ENCODE measurements around the gene AHDC1. TPM values are rescaled to one million over a fixed set of nuclear protein-coding genes. Genes with fewer than 3 reads are reported as not detected.
A peak's percentile ranks its signal among the peaks of the same experiment; 100 is the strongest.

The AHDC1 gene
- total and polyA plus RNA-seq, 2 of the 13 experiments (the other 11 are each of a cell fraction or from before 2014, with no cell fraction given), result 1.0 to 2.7 TPM

DNA sequence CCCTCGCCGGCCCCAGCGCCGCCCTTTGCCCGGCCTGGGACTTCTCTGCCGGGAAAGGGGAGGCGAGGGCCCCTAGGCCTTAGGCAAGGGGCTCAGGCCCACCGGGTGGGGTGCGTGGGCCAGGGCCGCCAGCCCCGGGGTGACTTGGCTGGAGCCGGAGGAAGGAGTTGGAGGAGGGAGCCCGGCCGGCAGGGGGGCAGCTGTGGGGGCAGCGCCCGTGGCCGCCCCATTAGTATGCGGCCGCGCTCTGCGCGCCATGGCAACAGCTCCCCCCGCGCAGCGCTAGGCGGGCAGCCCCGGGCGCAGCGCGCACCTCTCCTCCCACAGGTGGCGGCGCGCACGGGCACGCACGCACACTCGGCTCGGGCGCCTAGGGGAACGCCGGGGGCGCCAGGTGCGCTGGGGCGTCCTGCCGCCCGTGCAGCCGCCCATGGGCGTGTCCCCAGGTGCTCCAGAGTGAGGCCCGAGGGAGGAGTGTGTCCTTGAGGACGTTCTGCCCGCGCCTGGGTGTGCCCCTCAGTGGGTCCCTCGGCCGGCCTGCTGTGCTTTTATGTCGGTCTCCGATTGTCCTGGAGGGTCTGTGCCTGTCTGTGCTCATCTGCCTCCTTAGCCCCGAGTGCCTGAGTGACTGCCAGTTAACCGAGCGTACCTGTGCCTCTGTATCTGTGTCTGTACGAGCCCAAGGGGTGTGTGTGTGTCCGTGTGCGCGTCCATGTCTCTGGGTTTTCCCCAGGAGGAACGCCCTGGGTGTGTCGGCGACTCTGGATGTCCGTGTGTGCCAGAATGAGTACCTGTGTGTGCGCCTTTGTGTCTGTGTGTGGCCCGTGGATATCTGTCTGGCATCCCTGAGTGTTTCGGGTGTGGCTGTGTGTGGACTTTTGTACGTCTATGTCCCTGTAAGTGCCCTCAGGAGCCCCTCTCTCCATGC, 75.8 kb downstream of the AHDC1 start (continued):
- TF ChIP-seq, protein P1, sequence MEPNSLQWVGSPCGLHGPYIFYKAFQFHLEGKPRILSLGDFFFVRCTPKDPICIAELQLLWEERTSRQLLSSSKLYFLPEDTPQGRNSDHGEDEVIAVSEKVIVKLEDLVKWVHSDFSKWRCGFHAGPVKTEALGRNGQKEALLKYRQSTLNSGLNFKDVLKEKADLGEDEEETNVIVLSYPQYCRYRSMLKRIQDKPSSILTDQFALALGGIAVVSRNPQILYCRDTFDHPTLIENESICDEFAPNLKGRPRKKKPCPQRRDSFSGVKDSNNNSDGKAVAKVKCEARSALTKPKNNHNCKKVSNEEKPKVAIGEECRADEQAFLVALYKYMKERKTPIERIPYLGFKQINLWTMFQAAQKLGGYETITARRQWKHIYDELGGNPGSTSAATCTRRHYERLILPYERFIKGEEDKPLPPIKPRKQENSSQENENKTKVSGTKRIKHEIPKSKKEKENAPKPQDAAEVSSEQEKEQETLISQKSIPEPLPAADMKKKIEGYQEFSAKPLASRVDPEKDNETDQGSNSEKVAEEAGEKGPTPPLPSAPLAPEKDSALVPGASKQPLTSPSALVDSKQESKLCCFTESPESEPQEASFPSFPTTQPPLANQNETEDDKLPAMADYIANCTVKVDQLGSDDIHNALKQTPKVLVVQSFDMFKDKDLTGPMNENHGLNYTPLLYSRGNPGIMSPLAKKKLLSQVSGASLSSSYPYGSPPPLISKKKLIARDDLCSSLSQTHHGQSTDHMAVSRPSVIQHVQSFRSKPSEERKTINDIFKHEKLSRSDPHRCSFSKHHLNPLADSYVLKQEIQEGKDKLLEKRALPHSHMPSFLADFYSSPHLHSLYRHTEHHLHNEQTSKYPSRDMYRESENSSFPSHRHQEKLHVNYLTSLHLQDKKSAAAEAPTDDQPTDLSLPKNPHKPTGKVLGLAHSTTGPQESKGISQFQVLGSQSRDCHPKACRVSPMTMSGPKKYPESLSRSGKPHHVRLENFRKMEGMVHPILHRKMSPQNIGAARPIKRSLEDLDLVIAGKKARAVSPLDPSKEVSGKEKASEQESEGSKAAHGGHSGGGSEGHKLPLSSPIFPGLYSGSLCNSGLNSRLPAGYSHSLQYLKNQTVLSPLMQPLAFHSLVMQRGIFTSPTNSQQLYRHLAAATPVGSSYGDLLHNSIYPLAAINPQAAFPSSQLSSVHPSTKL (CRISPR knock-in tag; IDR thresholded peaks at IDR 0.05), result no peak; the same call in 1 of the 2 replicates
- TF ChIP-seq NR2F2 (IDR thresholded peaks at IDR 0.05; ENCODE audit: borderline replicate concordance, low read depth), result no peak
- no peak for TF ChIP-seq ZNF34 (CRISPR knock-in tag; IDR thresholded peaks at IDR 0.05; ENCODE audit: borderline replicate concordance)
- 0 out of 2 replicates have a peak, but pooled peaks have one; percentile 74 for TF ChIP-seq ZNF619 (CRISPR knock-in tag; IDR thresholded peaks at IDR 0.05)
- no peak for TF ChIP-seq ZNF607 (CRISPR knock-in tag; IDR thresholded peaks at IDR 0.05; ENCODE audit: borderline replicate concordance)
- TF ChIP-seq ZFY (CRISPR knock-in tag; IDR thresholded peaks at IDR 0.05), result peak; percentile 72
- no peak for TF ChIP-seq ZNF574 (CRISPR knock-in tag; IDR thresholded peaks at IDR 0.05)
- no peak for TF ChIP-seq ZSCAN29 (CRISPR knock-in tag; conservative IDR thresholded peaks at IDR 0.05)
- TF ChIP-seq NFE2L2 (IDR thresholded peaks at IDR 0.05; ENCODE audit: low read length), result no peak
- TF ChIP-seq, protein P2, sequence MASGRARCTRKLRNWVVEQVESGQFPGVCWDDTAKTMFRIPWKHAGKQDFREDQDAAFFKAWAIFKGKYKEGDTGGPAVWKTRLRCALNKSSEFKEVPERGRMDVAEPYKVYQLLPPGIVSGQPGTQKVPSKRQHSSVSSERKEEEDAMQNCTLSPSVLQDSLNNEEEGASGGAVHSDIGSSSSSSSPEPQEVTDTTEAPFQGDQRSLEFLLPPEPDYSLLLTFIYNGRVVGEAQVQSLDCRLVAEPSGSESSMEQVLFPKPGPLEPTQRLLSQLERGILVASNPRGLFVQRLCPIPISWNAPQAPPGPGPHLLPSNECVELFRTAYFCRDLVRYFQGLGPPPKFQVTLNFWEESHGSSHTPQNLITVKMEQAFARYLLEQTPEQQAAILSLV (CRISPR knock-in tag; IDR thresholded peaks at IDR 0.05; ENCODE audit: borderline replicate concordance), result peak; percentile 39; the same call in 1 of the 2 replicates
- TF ChIP-seq CENPBD1 (CRISPR knock-in tag; IDR thresholded peaks at IDR 0.05; ENCODE audit: borderline replicate concordance, low read depth), result no peak
- TF ChIP-seq ZNF576 (CRISPR knock-in tag; IDR thresholded peaks at IDR 0.05), result no peak
- no peak for TF ChIP-seq TIGD3 (CRISPR knock-in tag; IDR thresholded peaks at IDR 0.05; ENCODE audit: borderline replicate concordance)
- no peak for TF ChIP-seq ZNF678 (CRISPR knock-in tag; IDR thresholded peaks at IDR 0.05)
- no peak for TF ChIP-seq RFXANK (CRISPR knock-in tag; IDR thresholded peaks at IDR 0.05)
- TF ChIP-seq ZNF564 (CRISPR knock-in tag; IDR thresholded peaks at IDR 0.05), result peak; percentile 28; the same call in 1 of the 2 replicates
- TF ChIP-seq CHD2 (IDR thresholded peaks at IDR 0.05; ENCODE audit: low read depth, low read length), result no peak

Data from HepG2 (cell line).